Epithelial cell of esophagus (primary cell): ENCODE measurements around the gene PODN.

Experiments
- DNase-seq: peaks from one replicate; pipeline ENCODE4 v3.0.0; 2010; ENCODE audit warnings: low read depth
- H3K4me3 ChIP-seq: 2 replicates; pipeline ENCODE4 v1.5.1; 2011; ENCODE audit warnings: mild to moderate bottlenecking, low read length, control low read depth
- TF ChIP-seq, protein P1 (sequence below): IDR thresholded peaks from 2 replicates; pipeline ENCODE4 v1.5.1; 2011; ENCODE audit warnings: low read depth, mild to moderate bottlenecking, low read length, control low read depth, inconsistent platforms; ENCODE audit not compliant: insufficient read depth; ENCODE audit errors: missing control alignments

The PODN gene

DNA sequence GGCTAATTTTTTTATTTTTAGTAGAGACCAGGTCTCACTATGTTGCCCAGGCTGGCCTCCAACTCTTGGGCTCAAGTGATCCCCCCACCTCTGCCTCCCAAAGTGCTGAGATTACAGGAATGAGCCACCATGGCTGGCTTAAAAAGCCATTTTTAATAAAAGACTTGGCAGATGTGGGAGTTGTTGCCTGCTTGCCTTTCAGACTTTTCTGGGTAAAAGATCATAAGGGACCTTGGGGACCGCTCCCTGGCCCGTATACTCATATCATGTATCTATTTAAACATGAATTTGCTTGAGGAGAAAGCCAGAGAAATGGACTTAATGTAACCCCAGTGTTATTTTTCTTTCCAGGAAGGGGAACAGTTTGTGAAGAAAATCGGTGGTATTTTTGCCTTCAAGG lies 23.4 kb upstream of the PODN start:
- H3K4me3 ChIP-seq: no peak overlapping the region
- no peak for DNase-seq
- TF ChIP-seq, protein P1, sequence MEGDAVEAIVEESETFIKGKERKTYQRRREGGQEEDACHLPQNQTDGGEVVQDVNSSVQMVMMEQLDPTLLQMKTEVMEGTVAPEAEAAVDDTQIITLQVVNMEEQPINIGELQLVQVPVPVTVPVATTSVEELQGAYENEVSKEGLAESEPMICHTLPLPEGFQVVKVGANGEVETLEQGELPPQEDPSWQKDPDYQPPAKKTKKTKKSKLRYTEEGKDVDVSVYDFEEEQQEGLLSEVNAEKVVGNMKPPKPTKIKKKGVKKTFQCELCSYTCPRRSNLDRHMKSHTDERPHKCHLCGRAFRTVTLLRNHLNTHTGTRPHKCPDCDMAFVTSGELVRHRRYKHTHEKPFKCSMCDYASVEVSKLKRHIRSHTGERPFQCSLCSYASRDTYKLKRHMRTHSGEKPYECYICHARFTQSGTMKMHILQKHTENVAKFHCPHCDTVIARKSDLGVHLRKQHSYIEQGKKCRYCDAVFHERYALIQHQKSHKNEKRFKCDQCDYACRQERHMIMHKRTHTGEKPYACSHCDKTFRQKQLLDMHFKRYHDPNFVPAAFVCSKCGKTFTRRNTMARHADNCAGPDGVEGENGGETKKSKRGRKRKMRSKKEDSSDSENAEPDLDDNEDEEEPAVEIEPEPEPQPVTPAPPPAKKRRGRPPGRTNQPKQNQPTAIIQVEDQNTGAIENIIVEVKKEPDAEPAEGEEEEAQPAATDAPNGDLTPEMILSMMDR: no peak

GRCh38 chr1:53043271-53043670 lies 18.7 kb upstream of the PODN start:
- DNase-seq: no peak

DNA sequence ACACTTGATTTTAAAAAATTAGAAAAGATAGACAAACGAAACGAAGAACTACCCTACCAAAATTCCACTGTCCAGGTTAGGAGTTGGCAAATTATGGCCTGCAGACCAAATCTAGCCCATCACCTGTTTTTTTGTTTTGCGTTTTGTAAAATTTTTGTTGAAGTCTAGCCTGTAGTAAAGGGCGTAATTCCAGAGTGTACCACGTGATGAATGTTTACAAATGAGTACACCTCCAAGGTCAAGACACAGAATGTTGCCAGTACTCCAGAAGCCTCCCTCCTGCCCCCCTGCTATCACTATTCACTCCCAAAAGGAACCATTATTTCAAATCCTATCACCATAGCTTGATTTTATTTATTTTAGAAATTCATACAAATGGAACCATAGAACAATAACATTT lies 17.1 kb upstream of the PODN start:
- no peak for DNase-seq
- no peak overlapping the region for H3K4me3 ChIP-seq
- TF ChIP-seq, protein P1: no peak

More at GRCh38 chr1:53043271-53043670, 18.7 kb upstream of the PODN start:
- H3K4me3 ChIP-seq: no peak overlapping the region
- TF ChIP-seq, protein P1: no peak

GRCh38 chr1:53046930-53047329 lies 15.1 kb upstream of the PODN start:
- H3K4me3 ChIP-seq: no peak overlapping the region
- no peak for DNase-seq
- TF ChIP-seq, protein P1: no peak

DNA sequence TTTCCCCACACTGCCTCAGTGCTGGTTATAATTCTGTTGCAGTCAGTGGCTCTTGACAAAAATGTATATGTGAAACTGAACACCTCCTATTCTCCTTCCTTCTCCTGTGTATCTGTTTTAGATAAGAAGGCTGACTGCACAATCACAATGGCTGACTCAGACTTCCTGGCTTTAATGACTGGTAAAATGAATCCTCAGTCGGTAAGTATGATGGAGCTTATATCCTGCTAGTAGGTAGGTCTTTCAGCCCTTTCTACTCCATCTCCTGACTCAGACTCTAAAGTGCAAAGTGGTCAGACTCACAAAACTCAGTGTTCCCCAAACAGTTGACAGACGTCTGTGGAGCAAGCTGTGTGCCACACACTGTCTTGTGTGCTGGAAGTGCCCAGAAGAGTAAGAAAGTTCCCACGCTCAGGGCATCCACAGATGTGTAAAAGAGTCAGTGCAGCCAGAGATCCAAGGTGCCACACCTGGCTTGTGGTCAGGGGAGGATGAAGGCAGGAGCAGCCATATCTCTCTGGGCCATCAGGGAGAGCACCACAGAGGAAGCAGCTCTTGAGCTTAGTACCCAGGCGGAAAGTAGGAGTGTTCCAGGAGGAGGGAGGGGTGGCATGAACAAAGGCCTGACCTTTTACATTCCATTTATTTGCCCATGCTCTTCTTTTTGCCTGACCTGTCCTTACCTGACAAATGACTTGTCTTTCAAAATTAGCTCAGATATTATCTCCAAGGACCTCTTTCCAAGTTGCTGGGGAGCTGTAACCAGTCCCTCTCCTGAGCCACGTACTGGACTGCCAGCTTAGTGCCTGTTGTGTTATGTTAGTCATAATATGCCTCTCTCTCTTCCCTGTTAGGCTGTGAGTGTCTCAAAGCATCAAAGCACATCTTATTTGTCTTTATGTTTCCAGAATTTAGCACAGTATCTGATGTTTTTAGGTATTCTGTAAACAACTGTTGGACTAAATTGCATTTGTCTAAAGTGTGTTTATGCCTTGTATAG lies 14.0 kb upstream of the PODN start:
- no peak overlapping the region for H3K4me3 ChIP-seq
- TF ChIP-seq, protein P1: no peak
- DNase-seq: peak; percentile 77

DNA sequence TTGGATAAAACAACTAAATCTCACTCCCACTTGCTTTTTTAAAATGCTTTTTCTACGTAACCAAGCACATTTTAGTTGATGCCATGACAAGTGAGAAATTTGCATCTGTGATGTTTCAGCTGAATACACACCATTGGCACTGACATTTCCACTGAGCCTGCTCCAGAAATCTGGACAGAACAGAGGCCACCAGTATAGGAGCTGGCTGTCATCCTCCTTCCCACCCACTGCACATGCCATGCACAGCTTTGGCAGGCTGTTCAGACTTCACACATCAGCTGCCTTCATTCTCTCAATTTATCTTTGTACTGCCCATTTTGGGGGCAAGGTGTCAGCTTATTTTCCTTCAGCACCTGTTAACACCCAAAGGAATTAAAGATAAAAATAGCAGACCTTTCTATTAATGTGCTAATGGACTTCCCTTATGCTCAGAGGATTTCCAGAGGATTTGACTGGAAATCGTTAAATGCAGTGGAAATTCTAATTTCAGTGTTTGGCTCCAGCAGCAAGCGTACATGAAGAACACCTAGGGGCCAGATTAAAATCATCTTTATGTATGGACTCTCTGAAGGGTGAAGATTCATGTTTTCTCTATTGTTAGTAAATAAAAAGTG lies 12.9 kb upstream of the PODN start:
- TF ChIP-seq, protein P1: no peak
- no peak for DNase-seq
- H3K4me3 ChIP-seq: no peak overlapping the region
